SK-N-SH (cell line): ENCODE data around the gene POLN. TPM values are rescaled to one million over a fixed set of nuclear protein-coding genes. Genes with fewer than 3 reads are reported as not detected.

ENCODE experiments used
- CTCF ChIA-PET: fragments of 300-600, 350-600 bp; formaldehyde crosslinking; extraction: SDS; loops from one replicate; lab custom pipeline; 2021; lab: Yijun Ruan, JAX
- POLR2A ChIA-PET: fragments of 350-600 bp; sonication (Branson Sonifier 250); formaldehyde crosslinking; extraction: SDS; loops from one replicate; lab custom pipeline; 2020; ENCODE audit warnings: antibody characterized with exemption, inconsistent platforms; lab: Yijun Ruan, JAX
- DNase-seq: peaks from one replicate; pipeline ENCODE4 v3.0.0; 2012
- H2AFZ ChIP-seq: fragments of 200-600 bp; sonication (generic); 2 replicates; pipeline ENCODE4 v1.8.1; 2016; ENCODE audit warnings: antibody characterized with exemption, mild to moderate bottlenecking, low read depth
- H3F3A ChIP-seq: fragments of 200-600 bp; sonication (generic); replicated peaks from 2 replicates; pipeline ENCODE3; 2016; ENCODE audit warnings: antibody characterized with exemption, mild to moderate bottlenecking; ENCODE audit not compliant: insufficient read depth
- H3K27ac ChIP-seq, 2 experiments: fragments of 200-500 bp in 1 of 2; fragments of 200-600 bp in 1 of 2; sonication (Bioruptor generic) in 1 of 2; sonication (generic), shearing (Covaris generic) in 1 of 2; 2 replicates each; pipeline versions ENCODE4 v1.5.1 to v1.6.1; 2014 to 2016; ENCODE audit warnings: low read depth in 2 of 2, inconsistent platforms in 1 of 2, low read length in 1 of 2, mild to moderate bottlenecking in 1 of 2, mixed read lengths in 1 of 2
- H3K27me3 ChIP-seq: fragments of 200-600 bp; sonication (generic), shearing (Covaris generic); 2 replicates; pipeline ENCODE4 v1.6.1; 2016; ENCODE audit warnings: mixed run types; ENCODE audit not compliant: insufficient read depth
- H3K36me3 ChIP-seq, 2 experiments: fragments of 200-500 bp in 1 of 2; fragments of 200-600 bp in 1 of 2; sonication (Bioruptor generic) in 1 of 2; sonication (generic) in 1 of 2; replicated peaks in 1 of 2; 2 replicates each; pipeline versions ENCODE3 to v1.5.1; 2014 to 2016; ENCODE audit warnings: low read length in 1 of 2, mild to moderate bottlenecking in 1 of 2; ENCODE audit not compliant: insufficient read depth in 2 of 2, control insufficient read depth in 1 of 2
- H3K4me1 ChIP-seq, 2 experiments: fragments of 200-500 bp in 1 of 2; fragments of 200-600 bp in 1 of 2; sonication (Bioruptor generic) in 1 of 2; sonication (generic), shearing (Covaris generic) in 1 of 2; 2 replicates each; pipeline versions ENCODE4 v1.5.1 to v1.6.1; 2014 to 2016; ENCODE audit warnings: low read depth in 1 of 2, low read length in 1 of 2, mixed run types in 1 of 2; ENCODE audit not compliant: insufficient read depth in 2 of 2, control insufficient read depth in 1 of 2
- H3K4me2 ChIP-seq: fragments of 200-600 bp; sonication (generic), shearing (Covaris generic); 2 replicates; pipeline ENCODE4 v1.6.1; 2017; ENCODE audit warnings: mixed run types
- H3K4me3 ChIP-seq, 2 experiments: fragments of 200-500 bp in 1 of 2; fragments of 200-600 bp in 1 of 2; sonication (Bioruptor generic) in 1 of 2; sonication (generic), shearing (Covaris generic) in 1 of 2; 2 replicates each; pipeline versions ENCODE4 v1.5.1 to v1.8.1; 2014 to 2016; ENCODE audit warnings: low read depth in 2 of 2, inconsistent platforms in 1 of 2, low read length in 1 of 2, mild to moderate bottlenecking in 1 of 2, mixed read lengths in 1 of 2, moderate library complexity in 1 of 2
- H3K79me2 ChIP-seq: fragments of 200-600 bp; sonication (generic); 2 replicates; pipeline ENCODE4 v1.8.1; 2017; ENCODE audit warnings: mild to moderate bottlenecking; ENCODE audit not compliant: insufficient read depth
- H3K9ac ChIP-seq: fragments of 200-600 bp; sonication (generic); 2 replicates; pipeline ENCODE4 v1.6.1; 2017; ENCODE audit warnings: mixed run types
- H3K9me2 ChIP-seq: fragments of 200-600 bp; sonication (generic); 2 replicates; pipeline ENCODE4 v1.6.1; 2017; ENCODE audit warnings: mixed run types
- H3K9me3 ChIP-seq: fragments of 200-600 bp; sonication (generic); 2 replicates; pipeline ENCODE4 v1.6.1; 2017; ENCODE audit warnings: mixed run types, mild to moderate bottlenecking, moderate library complexity
- H4K20me1 ChIP-seq: fragments of 200-600 bp; sonication (generic); 2 replicates; pipeline ENCODE4 v1.6.1; 2017; ENCODE audit warnings: mild to moderate bottlenecking, mixed run types; ENCODE audit not compliant: insufficient read depth
- CTCF ChIP-seq: fragments of 200-600 bp; sonication (generic); IDR thresholded peaks from 2 replicates; pipeline ENCODE4 v1.6.1; 2017; ENCODE audit warnings: antibody characterized with exemption, mild to moderate bottlenecking, moderate library complexity
- ELF1 ChIP-seq: IDR thresholded peaks from 2 replicates; pipeline ENCODE4 v1.4.0; 2012
- EP300 ChIP-seq, 2 experiments: IDR thresholded peaks; 2 replicates each; pipeline versions ENCODE4 v1.4.0 to v1.6.1; 2012; ENCODE audit warnings: borderline replicate concordance in 1 of 2, low read depth in 1 of 2, low read length in 1 of 2
- FOXM1 ChIP-seq: IDR thresholded peaks from 2 replicates; pipeline ENCODE4 v1.4.0; 2012; ENCODE audit warnings: low read depth, mild to moderate bottlenecking
- GABPA ChIP-seq: IDR thresholded peaks from 2 replicates; pipeline ENCODE4 v1.4.0; 2012; ENCODE audit warnings: low read depth, mild to moderate bottlenecking
- GATA2 ChIP-seq: sonication (generic); formaldehyde crosslinking; IDR thresholded peaks from 2 replicates; pipeline ENCODE4 v1.5.0; 2020; ENCODE audit warnings: mild to moderate bottlenecking, missing genetic modification reagents
- IRF3 ChIP-seq: fragments of 150-350 bp; IDR thresholded peaks from 2 replicates; pipeline ENCODE4 v1.6.1; 2016; ENCODE audit warnings: mild to moderate bottlenecking, low read depth, low read length
- JUND ChIP-seq: IDR thresholded peaks from 2 replicates; pipeline ENCODE4 v1.4.0; 2012
- MAX ChIP-seq: IDR thresholded peaks from 2 replicates; pipeline ENCODE4 v1.4.0; 2012; ENCODE audit warnings: low read depth
- MXI1 ChIP-seq: IDR thresholded peaks from 2 replicates; pipeline ENCODE4 v1.6.1; 2012; ENCODE audit warnings: mild to moderate bottlenecking, low read depth, low read length, improper control_type of control experiment
- NFIC ChIP-seq: IDR thresholded peaks from 2 replicates; pipeline ENCODE4 v1.4.0; 2012; ENCODE audit warnings: borderline replicate concordance
- NRF1 ChIP-seq: IDR thresholded peaks from 2 replicates; pipeline ENCODE4 v1.6.1; 2012; ENCODE audit warnings: low read depth, mild to moderate bottlenecking, low read length
- RAD21 ChIP-seq: IDR thresholded peaks from 2 replicates; pipeline ENCODE4 v1.6.1; 2012; ENCODE audit warnings: mild to moderate bottlenecking, low read length
- RCOR1 ChIP-seq: fragments of 150-350 bp; IDR thresholded peaks from 2 replicates; pipeline ENCODE4 v1.6.1; 2017; ENCODE audit warnings: antibody characterized with exemption, low read length
- SIN3A ChIP-seq: IDR thresholded peaks from 2 replicates; pipeline ENCODE4 v1.6.1; 2012; ENCODE audit warnings: low read depth, mild to moderate bottlenecking, low read length, moderate library complexity, borderline replicate concordance
- TAF1 ChIP-seq: IDR thresholded peaks from 2 replicates; pipeline ENCODE4 v1.6.1; 2012; ENCODE audit warnings: low read depth, mild to moderate bottlenecking, low read length, moderate library complexity, borderline replicate concordance
- TEAD4 ChIP-seq: IDR thresholded peaks from 2 replicates; pipeline ENCODE4 v1.4.0; 2012; ENCODE audit warnings: mild to moderate bottlenecking, borderline replicate concordance; ENCODE audit not compliant: insufficient read depth
- USF1 ChIP-seq: IDR thresholded peaks from 2 replicates; pipeline ENCODE4 v1.4.0; 2012; ENCODE audit warnings: low read depth, borderline replicate concordance
- YY1 ChIP-seq: IDR thresholded peaks from 2 replicates; pipeline ENCODE4 v1.4.0; 2012; ENCODE audit warnings: low read depth, mild to moderate bottlenecking
- ZBTB33 ChIP-seq: IDR thresholded peaks from 2 replicates; pipeline ENCODE4 v1.4.0; 2012; ENCODE audit warnings: low read depth, borderline replicate concordance
- WGBS: methylation state at CpG from one replicate; pipeline ENCODE4 v1.1.6; 2017; ENCODE audit warnings: low lambda C conversion rate; 5-methylcytosine and 5-hydroxymethylcytosine counted together
- polyA plus RNA-seq, 3 experiments: library from polyadenylated mRNA; depleted of rRNA; stranded (reverse); fragments of >200 nt; gene quantifications; 2 replicates each; pipeline ENCODE4 v1.2.3, GENCODE V29; 2012
- TF ChIP-seq, protein P1 (sequence below): IDR thresholded peaks from 2 replicates; pipeline ENCODE4; 2012
- TF ChIP-seq, protein P2 (sequence below): IDR thresholded peaks from 2 replicates; pipeline ENCODE4 v1.6.1; 2012; ENCODE audit warnings: mild to moderate bottlenecking, low read depth, low read length, moderate library complexity

POLN gene
- polyA plus RNA-seq, 1 of the 3 experiments (the other 2 are of a cell fraction), result 0.67 TPM

- TF ChIP-seq YY1 (no peak), GATA2 (CRISPR knock-in tag) (no peak), FOXM1 (no peak), USF1 (no peak), TEAD4 (no peak), JUND (no peak)
- TF ChIP-seq, protein P1, sequence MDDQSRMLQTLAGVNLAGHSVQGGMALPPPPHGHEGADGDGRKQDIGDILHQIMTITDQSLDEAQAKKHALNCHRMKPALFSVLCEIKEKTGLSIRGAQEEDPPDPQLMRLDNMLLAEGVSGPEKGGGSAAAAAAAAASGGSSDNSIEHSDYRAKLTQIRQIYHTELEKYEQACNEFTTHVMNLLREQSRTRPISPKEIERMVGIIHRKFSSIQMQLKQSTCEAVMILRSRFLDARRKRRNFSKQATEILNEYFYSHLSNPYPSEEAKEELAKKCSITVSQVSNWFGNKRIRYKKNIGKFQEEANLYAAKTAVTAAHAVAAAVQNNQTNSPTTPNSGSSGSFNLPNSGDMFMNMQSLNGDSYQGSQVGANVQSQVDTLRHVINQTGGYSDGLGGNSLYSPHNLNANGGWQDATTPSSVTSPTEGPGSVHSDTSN, result no peak
- TF ChIP-seq, all 33 proteins: peak for 0
These were observed 27.8 kb upstream of the POLN start (continued) for GRCh38 chr4:2269618-2270163.

- Histone ChIP-seq H3K9me3 (no peaks in the 10 kb centered on the region), H3K9ac (no peak overlapping the region), H2AFZ (no peak overlapping the region), H3K27me3 (no peaks in the 10 kb centered on the region), H3F3A (no peaks in the 10 kb centered on the region), H4K20me1 (no peaks in the 10 kb centered on the region), H3K4me1 (peaks cover 0 to 49% of the 10 kb centered on the region in 2 experiments; a peak in 1 of 4 replicates), H3K9me2 (no peaks in the 10 kb centered on the region), H3K4me2 (no peak overlapping the region), H3K4me3 (no peak overlapping the region), H3K79me2 (no peaks in the 10 kb centered on the region), H3K36me3 (no peaks in the 10 kb centered on the region), H3K27ac (no peak overlapping the region)
- 83% methylated on average over 2 of the region's 6 CpGs for WGBS
- DNase-seq, result peak; percentile 42
- ChIA-PET CTCF (no interaction called here), POLR2A (no interaction called here)
- TF ChIP-seq JUND (no peak), ZBTB33 (no peak), IRF3 (no peak), MXI1 (no peak), NRF1 (no peak), EP300 (IDR thresholded peaks at IDR 0.05; ENCODE audit: borderline replicate concordance in 1 of 2, low read depth in 1 of 2, low read length in 1 of 2) (no peak), NFIC (no peak), RCOR1 (no peak), YY1 (no peak), RAD21 (no peak), CTCF (no peak), TAF1 (no peak), GABPA (no peak), ELF1 (no peak), GATA2 (CRISPR knock-in tag) (no peak), MAX (no peak), SIN3A (no peak), FOXM1 (no peak)
- TF ChIP-seq, protein P2, sequence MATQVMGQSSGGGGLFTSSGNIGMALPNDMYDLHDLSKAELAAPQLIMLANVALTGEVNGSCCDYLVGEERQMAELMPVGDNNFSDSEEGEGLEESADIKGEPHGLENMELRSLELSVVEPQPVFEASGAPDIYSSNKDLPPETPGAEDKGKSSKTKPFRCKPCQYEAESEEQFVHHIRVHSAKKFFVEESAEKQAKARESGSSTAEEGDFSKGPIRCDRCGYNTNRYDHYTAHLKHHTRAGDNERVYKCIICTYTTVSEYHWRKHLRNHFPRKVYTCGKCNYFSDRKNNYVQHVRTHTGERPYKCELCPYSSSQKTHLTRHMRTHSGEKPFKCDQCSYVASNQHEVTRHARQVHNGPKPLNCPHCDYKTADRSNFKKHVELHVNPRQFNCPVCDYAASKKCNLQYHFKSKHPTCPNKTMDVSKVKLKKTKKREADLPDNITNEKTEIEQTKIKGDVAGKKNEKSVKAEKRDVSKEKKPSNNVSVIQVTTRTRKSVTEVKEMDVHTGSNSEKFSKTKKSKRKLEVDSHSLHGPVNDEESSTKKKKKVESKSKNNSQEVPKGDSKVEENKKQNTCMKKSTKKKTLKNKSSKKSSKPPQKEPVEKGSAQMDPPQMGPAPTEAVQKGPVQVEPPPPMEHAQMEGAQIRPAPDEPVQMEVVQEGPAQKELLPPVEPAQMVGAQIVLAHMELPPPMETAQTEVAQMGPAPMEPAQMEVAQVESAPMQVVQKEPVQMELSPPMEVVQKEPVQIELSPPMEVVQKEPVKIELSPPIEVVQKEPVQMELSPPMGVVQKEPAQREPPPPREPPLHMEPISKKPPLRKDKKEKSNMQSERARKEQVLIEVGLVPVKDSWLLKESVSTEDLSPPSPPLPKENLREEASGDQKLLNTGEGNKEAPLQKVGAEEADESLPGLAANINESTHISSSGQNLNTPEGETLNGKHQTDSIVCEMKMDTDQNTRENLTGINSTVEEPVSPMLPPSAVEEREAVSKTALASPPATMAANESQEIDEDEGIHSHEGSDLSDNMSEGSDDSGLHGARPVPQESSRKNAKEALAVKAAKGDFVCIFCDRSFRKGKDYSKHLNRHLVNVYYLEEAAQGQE, result no peak
These were observed 27.2 kb upstream of the POLN start for GRCh38 chr4:2269206-2269531.
